DMS153 (cell line): ENCODE results near the gene UBL4A.

ENCODE experiments used
- DNase-seq: peaks from one replicate; lab custom pipeline; 2025; lab: John Stamatoyannopoulos, UW

The UBL4A gene

DNA sequence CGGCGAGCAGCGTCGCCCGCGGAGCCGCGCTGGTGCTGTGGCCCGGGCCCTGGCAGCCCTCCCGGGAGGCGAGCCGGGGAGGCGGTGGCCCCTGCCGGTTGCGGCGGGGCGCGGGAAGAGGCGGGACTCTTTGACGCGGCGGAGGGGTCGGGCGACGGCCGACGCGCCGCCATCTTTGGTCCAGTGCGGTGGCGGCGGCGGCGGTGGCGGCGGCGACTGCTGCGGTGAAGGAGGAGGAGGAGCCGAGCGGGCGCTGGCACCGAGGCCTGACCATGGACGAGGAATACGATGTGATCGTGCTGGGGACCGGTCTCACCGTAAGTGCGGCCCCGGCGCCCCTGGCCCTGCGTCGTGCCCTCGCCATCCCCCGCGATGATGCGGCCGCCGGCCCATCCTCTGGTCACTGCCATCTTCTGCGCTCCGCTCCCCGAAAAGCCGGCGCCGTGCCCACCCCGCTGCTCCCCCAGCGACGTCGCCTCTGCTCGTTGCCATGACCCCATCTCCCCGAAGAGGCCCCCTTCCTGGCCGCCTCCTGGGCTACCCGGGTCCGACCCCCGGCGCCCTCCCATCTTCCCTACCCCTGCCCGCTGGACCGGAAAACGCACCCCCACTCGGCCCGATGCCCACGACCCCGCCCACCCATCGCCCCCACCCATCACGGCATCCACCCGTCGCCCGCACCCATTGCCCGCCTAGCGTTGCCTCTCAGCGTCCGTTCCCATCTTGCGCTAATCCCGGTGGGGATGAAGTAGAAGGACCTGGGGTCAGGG is 49.2 kb downstream of the UBL4A start, which contains the start of gene GDI1:
GDI1 (plus strand) TSS at position 172 of the 770 bp plus-strand sequence; CDS start at position 273, 101 bp downstream.
- peak; percentile 22 for DNase-seq

GRCh38 chrX:154436374-154436982 is 49.9 kb downstream of the UBL4A start:
- DNase-seq = no peak

- DNase-seq = no peak
Measured at GRCh38 chrX:154435171-154435733, 51.2 kb downstream of the UBL4A start.

GRCh38 chrX:154434394-154435168 is 51.8 kb downstream of the UBL4A start:
- DNase-seq = no peak
